Body of pancreas (tissue), 4 donors: ENCODE measurements around the gene CHST1. TPM values are rescaled to one million over a fixed set of nuclear protein-coding genes. Genes with fewer than 3 reads are reported as not detected.

Experiments
- ATAC-seq: fragments of 150-250 bp; one replicate; pipeline ENCODE4 v1.9.1; 2016
- DNase-seq, 4 donors: peaks; one replicate each; pipeline ENCODE4 v3.0.0-alpha.2; 2019
- H3K27ac ChIP-seq, 4 donors: fragments of 200-600 bp; sonication (generic); 1 replicate in 3 of 4; 2 replicates in 1 of 4; pipeline versions ENCODE4 v1.5.1 to v1.6.1; 2016 to 2019; ENCODE audit warnings: mild to moderate bottlenecking in 1 of 4, mixed read lengths in 1 of 4, moderate library complexity in 1 of 4
- H3K27me3 ChIP-seq, 2 donors: fragments of 200-600 bp; sonication (generic); one replicate each; pipeline ENCODE4 v1.6.0; 2016; ENCODE audit warnings: mild to moderate bottlenecking in 1 of 2
- H3K36me3 ChIP-seq, 2 donors: fragments of 200-600 bp; sonication (generic); replicated peaks in 1 of 2; 2 replicates each; pipeline ENCODE4 v1.5.1; 2016; ENCODE audit warnings: low read depth in 2 of 2; ENCODE audit not compliant: insufficient read depth in 1 of 2
- H3K4me1 ChIP-seq: fragments of 200-600 bp; sonication (generic); one replicate; pipeline ENCODE4 v1.6.0; 2016
- H3K4me3 ChIP-seq, 2 donors: fragments of 200-600 bp; sonication (generic); 1 replicate in 1 of 2; 2 replicates in 1 of 2; pipeline ENCODE4 v1.5.1; 2016 to 2019
- H3K9me3 ChIP-seq, 3 donors: fragments of 200-600 bp; sonication (generic); 1 replicate in 2 of 3; 2 replicates in 1 of 3; pipeline ENCODE4 v1.5.1; 2016
- CTCF ChIP-seq, 7 experiments: fragments of 450-650 bp in 4 of 7; fragments of 200-600 bp in 3 of 7; sonication (generic) in 3 of 7; IDR thresholded peaks; one replicate each; pipeline ENCODE4 v1.5.1; 2016 to 2019; ENCODE audit warnings: antibody characterized with exemption in 7 of 7
- POLR2A ChIP-seq, 3 donors: fragments of 450-650 bp; IDR thresholded peaks; one replicate each; pipeline ENCODE4 v1.6.1; 2016; ENCODE audit warnings: antibody characterized with exemption in 3 of 3, mild to moderate bottlenecking in 2 of 3
- WGBS, 2 donors: methylation state at CpG; one replicate each; pipeline ENCODE4 v1.1.5; 2017; 5-methylcytosine and 5-hydroxymethylcytosine counted together
- intact Hi-C: fragments of 100-400 bp; cut with DNase I; formaldehyde crosslinking; loops from one replicate; pipeline ENCODE4 v1.15.1; 2023
- total RNA-seq, 2 donors: library from RNA; depleted of rRNA; stranded (reverse); fragments of >200 nt; gene quantifications; one replicate each; pipeline ENCODE4 v1.1.0, GENCODE V29; 2016

Gene CHST1
- total RNA-seq, 2 donors from 2014 or later, result 1.3 to 2.0 TPM

GRCh38 chr11:45662096-45662664, 3.2 kb downstream of the CHST1 start:
- ATAC-seq (no peak), DNase-seq (no peak)
- Histone ChIP-seq H3K27ac (no peak overlapping the region), H3K4me1 (peaks cover 19% of the 10 kb centered on the region), H3K9me3 (no peaks in the 10 kb centered on the region), H3K4me3 (no peak overlapping the region), H3K27me3 (peaks cover 0 to 27% of the 10 kb centered on the region in 2 donors), H3K36me3 (no peaks in the 10 kb centered on the region)
- no peak for TF ChIP-seq CTCF (IDR thresholded peaks at IDR 0.05)
- TF ChIP-seq POLR2A (IDR thresholded peaks at IDR 0.05), result no peak
- 31 to 48% methylated on average over 4 to 5 of the region's 5 CpGs for WGBS, 2 donors
- intact Hi-C loops, result no loop called here

- ATAC-seq (no peak), DNase-seq (no peak)
- TF ChIP-seq CTCF (IDR thresholded peaks at IDR 0.05), result no peak
- TF ChIP-seq POLR2A (IDR thresholded peaks at IDR 0.05), result no peak
- intact Hi-C loops, result no loop called here
- Histone ChIP-seq H3K9me3 (no peaks in the 10 kb centered on the region), H3K4me1 (peaks cover 19% of the 10 kb centered on the region), H3K4me3 (no peak overlapping the region), H3K36me3 (no peaks in the 10 kb centered on the region), H3K27ac (no peak overlapping the region), H3K27me3 (peaks cover 0 to 27% of the 10 kb centered on the region in 2 donors)
- 48 to 51% methylated on average over 7 of the region's 7 CpGs for WGBS, 2 donors
These were observed 3.9 kb downstream of the CHST1 start for GRCh38 chr11:45661439-45662055.

- TF ChIP-seq POLR2A (IDR thresholded peaks at IDR 0.05) (no peak), CTCF (IDR thresholded peaks at IDR 0.05) (no peak)
- H3K4me1 ChIP-seq, result peaks cover 19% of the 10 kb centered on the region
- WGBS, 2 donors, result 40 to 41% methylated on average over 12 of the region's 12 CpGs
- DNase-seq, result no peak
- H3K27me3 ChIP-seq, result peaks cover 0 to 27% of the 10 kb centered on the region in 2 donors
- no peak overlapping the region for H3K4me3 ChIP-seq
- ATAC-seq, result no peak
- H3K36me3 ChIP-seq, result no peaks in the 10 kb centered on the region
- intact Hi-C loops, result no loop called here
- no peak overlapping the region for H3K27ac ChIP-seq
- no peaks in the 10 kb centered on the region for H3K9me3 ChIP-seq
These were observed 4.5 kb downstream of the CHST1 start for GRCh38 chr11:45660729-45661438.

DNA sequence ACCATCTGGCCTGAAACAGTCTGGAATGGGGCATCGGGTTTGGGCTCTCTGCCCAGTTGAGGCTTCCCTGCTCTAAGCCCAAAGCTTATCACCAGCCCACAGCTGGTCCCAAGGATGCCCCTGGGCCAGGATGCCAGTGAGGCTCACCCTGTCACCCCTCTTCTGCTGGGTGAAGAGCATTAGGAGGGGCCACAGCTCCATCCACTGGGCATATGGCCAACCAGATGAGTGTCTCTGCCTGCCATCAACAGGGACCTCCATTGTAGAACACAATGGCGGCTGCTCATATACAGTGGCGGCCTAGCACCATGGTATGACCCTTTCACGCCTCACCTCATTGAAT, 5.6 kb downstream of the CHST1 start:
- DNase-seq (no peak), ATAC-seq (no peak)
- no peak overlapping the region for H3K27ac ChIP-seq
- intact Hi-C loops, result loop anchor here (10.0 kb wide), 1 partner anchor 295 kb away; no protein-coding TSS in a partner anchor
- H3K27me3 ChIP-seq, result peaks cover 0 to 27% of the 10 kb centered on the region in 2 donors
- H3K4me3 ChIP-seq, result no peak overlapping the region
- H3K9me3 ChIP-seq, result no peaks in the 10 kb centered on the region
- no peak for TF ChIP-seq CTCF (IDR thresholded peaks at IDR 0.05)
- H3K4me1 ChIP-seq, result peaks cover 11% of the 10 kb centered on the region
- H3K36me3 ChIP-seq, result no peaks in the 10 kb centered on the region
- WGBS, 2 donors, result 76 to 89% methylated on average over 4 of the region's 4 CpGs
